Stimulated activated CD4-positive, alpha-beta T cell treated with anti-CD3 and anti-CD28 coated beads, Interleukin-1b, Interleukin-23, amount 100 ng/mL, for 4 hours (primary cell): ENCODE data around the gene KCNQ1.

Source experiments
- DNase-seq, 2 donors: peaks; one replicate each; pipeline ENCODE4 v3.0.0-alpha.2; 2020; ENCODE audit warnings: low read depth in 2 of 2

Gene KCNQ1

DNA sequence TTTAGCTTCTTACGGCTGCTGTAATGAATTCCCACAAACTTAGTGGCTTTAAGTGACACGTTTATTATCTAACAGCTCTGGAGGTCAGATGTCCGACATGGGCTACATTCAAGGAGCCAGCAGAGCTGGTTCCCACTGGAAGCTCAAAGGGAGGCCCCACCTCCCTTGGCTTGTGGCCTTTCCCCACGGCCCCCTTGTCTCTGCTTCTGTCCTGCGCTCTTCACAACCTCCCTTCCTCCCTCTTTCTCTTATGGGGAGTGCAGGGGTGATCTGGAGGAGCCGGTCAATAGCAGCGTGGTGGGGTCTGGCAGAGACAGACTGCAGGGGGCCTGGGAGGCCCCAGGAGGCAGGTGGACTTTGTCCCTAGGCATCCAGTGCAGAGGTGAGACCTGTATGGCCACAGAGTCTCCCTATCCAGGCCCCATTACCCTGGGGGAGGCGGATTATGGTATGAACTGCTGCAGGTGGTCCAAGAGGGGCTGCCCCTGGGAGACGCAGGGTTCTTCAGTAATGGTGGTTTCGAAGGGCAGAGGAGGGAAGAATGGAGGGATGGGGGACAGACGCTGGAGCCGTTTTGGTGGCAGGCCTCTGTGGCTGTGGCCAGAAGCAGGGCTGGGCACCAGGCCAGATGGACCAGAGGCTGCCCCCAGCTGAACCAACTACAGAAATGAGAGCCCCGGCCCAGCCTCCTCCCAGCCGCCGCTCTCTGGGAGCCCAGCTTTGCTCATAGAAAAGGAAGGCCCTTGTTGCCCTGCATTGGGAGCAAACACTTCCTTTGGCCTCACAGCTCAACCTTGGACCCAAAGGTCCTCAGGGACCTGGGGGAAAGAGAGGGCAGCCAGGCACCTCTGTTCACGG lies 285.7 kb downstream of the KCNQ1 start:
- no peak for DNase-seq

DNA sequence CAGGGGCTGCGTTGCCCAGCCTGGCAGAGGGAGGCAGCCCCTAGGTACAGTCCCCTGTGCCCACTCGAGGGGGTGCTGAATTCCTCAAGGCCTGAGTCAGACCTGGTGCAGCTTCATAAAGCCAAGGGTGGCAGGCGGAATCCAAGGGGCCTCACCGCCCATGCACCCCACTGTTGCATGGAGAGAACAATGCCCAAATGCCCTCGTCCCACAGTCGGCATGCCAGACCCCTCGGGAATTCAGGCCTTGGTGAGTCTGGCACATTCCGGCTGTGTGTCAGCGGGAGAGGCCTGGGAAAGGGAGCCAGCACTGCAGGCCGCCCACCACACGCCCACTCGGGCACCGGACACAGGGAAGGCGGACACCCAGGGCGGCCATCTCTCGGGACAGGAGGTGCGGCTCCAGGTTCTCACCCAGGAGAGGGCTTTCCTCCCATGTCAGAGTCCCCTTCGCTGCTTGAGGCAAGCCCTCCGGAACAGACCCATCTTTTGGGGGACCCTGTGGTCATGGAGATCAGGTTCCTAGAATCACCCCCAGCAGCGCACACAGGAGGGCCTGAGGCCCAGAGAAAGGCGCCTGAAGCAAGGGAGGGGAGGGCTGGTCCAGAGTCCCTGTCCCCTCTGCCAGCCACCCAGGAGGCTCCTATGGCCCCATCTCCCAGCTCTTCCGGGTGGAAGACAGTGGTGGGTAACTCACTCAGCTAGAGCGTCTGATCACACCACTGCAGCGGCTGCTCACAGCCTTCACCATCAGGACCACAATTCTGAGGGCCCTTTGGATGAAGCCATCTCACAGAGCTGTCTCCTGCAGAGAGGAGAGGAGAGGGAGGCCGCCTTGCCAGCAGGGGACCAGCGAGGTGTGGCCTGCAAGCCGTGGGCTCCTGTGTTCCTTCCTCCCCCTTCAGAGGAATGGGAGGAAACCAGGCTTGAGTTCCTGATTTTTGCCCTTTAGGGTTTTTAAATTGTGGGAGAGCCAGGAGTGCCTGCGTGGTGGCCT lies 286.6 kb downstream of the KCNQ1 start:
- DNase-seq, result no peak

DNA sequence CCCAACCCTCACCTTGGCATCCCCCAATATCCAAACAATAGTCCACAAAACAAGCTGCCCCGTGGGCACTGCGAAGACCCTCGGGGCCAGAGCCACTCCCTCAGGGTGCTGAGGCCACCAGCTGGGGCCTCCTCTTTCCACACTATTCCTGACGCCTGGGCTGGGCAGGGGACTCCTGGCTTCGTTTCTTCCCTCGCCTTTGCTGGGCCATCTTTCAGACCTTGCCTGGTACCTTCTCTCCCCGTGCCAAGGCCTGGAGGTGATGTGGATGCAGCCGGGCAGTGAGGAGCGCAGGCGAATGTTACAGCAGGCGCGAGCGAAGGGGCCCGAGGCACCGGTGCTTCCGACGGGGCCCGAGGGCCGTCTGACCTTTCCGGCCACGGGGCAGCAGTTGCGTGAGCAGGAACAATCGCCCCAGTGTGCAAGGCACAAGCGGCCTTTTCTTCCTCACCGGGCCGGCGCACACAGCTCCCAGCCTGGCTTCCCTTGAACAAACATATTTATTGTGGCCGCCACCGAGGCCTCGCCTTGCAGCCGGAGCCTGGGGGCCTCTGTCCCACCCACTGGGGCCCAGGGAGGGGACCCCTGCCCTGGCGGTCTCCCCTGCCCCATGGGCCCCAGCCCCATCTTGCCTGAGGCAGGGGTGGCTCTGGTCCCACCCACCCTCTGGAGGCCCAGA lies 287.6 kb downstream of the KCNQ1 start:
- DNase-seq, result no peak

DNA sequence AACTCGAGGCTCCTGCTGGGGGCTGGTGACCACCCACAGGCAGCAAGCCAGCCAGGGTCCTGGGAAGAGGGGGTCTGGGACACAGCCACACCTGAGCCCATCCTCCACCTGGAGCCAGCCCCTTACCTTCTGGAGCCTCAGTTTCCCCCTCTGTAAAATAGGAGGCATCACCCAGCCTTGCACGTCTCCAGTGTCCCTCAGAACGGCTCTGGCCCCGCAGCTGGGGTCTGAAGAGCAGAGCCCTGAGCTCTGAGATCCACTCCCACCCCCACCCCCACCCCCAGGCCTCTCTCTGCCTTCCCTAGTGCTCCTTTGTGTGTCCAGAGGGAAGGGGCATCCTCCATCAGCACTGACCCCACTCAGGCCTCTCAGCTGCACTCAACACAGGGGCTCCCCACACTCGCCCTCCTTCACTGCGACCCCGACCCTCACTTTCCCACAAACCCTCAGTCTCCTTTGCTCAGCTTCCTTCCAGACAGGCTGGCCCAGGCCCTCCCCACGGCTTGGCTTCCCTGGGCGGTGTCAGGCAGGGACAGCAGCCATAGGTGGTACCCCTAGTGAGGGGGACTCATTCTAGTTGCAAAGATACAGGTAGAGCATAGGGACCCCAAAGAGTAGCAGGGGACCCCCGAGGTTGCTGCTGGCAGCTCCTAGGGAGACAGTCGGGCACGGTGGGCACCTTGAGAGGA lies 288.3 kb downstream of the KCNQ1 start:
- DNase-seq, result no peak

DNA sequence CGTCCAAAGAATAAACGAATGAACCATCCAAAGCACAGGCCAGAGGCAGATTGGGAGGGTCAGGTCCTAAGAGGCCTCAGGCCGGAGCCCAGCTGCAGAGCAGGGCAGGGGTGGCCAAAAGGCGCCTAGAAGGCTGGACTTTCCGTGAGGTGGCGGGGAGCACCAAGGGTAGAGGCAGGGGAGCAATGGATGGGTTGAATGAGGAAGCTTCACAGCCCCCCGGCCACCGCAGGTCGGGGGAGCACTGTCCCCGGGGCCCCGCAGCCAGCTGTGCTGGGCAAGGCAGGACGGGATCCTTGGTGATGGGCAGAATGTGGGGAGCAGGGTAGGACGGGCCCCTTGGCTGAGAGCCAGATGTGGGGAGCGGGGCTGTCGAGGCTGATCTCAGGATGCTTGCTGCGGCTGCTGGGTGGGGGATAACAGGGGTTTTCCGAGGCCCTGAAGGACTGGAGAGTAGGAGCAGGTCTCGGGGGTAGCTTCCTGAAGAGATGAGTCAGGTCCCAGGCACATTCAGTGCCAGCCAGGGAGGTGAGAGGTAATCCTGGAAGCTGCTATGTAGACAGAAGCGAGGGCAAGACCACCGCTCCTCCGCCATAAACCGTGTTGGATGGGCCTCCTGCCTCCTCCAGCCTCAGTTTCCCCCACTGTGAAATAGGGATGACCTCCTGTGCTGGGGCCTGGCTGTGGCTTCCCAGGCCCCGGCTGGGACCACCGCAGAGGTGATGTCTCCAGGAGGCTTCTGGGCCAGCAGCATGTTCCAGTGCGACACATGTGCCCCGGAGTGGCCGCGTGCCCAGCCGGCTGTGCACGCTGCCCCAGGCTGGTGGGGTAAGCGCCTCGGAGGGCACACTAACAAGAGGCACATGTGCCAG lies 289.6 kb downstream of the KCNQ1 start:
- no peak for DNase-seq

DNA sequence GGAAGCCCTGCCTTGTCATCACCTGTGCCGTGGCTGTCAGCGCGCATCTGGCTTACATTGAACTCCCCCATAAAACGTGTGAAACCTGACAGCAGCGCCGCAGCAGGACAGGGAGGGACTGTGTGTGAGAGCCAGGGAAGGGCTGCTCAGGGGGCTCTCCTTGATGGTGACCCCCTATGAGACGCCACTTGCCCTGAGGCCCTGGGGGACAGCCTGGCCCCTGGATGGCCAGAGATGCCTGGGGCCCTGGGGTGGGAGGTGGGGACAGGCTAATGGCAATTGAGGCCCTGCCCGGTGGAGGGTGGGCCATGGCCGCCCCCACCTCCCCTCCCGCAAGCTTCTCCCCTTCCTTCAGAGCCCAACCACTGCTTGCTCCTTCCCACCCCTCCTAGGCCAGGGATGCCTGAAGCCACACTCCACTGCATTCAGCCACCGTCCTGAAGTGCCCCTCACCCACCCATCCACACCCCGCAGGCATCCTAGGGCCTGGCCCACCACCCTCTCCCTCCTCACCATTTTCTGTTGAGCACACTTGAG lies 290.3 kb downstream of the KCNQ1 start:
- no peak for DNase-seq

DNA sequence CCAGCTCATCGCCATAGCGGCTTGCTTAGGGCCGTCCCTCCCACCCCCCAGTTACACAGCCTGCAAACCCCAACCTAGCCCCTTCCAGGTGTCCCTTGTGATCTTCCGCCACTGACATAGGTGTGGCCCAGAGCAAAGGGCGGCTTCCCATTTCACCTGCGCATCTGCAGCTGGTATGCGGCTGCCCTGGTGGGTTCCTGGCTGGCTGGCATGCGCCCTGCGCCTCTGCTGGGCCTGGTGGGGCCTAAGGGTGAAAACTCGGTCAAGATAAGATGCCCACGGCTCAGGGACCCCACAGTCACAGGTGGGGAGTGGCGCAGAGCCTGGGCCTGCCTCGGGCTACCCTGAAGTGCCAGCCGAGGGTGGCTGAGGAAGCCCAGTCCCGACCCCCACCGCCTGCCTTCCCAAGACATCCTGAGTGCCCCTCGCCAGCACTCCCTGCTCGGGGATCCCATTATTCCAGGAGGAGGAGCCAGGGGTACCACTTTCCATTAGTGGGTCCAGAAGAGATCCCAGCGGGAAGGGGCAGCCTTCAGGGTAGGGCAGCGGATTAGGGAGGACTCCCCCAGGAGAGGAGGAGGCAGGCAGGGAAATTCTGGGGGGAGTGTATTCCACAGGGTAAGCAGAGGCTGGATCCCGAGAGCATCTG lies 291.9 kb downstream of the KCNQ1 start:
- no peak for DNase-seq

DNA sequence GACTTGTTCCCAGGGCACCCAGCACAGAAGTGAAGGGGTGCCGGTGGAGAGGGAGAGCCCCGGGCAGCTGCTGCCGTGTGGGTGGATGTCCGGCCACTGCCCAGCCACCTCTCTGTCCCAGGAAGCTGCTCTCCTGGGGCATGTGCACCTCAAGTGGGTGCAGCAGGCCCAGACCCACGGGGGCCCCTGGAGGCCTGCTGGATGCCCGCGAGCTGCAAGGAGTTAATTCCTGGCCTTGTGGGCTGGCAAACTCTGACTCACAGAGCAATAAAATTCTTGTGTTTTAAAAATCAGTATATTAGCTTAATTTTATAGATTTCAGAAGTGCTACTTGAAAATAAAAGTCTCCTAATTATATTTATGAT lies 292.4 kb downstream of the KCNQ1 start:
- DNase-seq, result no peak

DNA sequence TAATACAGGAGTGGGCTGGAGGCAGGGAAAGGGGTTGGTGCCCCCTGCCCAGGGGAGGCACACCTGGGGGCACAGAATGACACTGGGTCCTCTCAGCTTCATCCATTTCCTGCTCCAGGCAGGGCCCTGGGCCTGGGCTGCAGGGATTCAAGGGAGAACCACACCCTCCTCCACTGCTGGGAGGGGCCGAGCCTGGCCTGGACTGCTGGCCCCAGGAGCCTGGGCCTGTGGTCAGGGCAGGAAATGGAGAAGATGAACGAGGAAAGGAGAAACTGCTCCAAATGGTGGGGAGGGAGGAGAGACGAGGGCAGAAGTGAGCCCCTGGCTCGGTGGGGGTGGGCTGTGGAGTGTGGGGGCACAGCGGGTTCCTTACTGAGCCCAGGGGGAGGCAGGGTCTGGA lies 293.1 kb downstream of the KCNQ1 start:
- DNase-seq, result no peak

DNA sequence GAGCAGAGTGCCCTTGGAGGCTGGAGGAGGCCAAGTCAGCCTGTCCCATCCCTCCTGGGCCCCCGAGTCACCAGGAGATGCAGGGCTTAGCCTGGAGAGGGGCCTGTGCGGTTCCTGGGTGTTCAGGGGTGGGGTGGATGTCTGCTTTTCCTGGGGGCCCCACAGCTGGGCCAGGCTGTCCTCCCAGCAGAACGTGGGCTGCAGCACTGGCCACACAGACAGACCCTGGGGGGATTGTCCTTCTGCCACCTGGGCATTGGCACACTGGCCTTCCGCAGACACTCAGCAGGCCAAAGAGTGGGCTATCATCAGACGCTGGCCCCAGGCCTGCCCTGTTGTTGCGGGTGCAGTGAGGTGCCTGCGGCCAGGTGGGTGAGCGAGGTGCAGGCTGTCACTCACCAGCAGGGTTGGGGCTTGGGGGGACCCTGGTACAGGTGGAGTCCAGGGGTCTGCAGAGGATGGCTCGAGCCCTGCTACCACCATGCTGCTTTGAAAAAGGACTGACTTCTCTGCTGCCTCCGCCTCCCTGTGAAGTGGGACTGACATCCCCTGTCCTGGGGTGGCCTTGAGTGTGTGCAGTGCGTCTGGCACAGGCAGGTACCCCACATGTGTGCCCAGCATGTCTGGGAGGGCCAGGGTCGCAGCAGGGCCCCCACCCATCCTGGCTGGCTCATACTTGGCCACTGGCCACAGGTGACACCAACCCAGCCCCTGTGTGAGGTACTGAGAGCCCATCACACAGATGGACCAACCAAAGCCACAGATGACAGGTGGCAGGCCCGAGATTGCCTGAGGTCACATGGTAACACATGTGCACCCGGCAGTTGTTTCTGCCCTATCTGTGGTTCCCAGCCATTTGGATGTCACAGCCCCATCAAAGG lies 294.0 kb downstream of the KCNQ1 start:
- no peak for DNase-seq

DNA sequence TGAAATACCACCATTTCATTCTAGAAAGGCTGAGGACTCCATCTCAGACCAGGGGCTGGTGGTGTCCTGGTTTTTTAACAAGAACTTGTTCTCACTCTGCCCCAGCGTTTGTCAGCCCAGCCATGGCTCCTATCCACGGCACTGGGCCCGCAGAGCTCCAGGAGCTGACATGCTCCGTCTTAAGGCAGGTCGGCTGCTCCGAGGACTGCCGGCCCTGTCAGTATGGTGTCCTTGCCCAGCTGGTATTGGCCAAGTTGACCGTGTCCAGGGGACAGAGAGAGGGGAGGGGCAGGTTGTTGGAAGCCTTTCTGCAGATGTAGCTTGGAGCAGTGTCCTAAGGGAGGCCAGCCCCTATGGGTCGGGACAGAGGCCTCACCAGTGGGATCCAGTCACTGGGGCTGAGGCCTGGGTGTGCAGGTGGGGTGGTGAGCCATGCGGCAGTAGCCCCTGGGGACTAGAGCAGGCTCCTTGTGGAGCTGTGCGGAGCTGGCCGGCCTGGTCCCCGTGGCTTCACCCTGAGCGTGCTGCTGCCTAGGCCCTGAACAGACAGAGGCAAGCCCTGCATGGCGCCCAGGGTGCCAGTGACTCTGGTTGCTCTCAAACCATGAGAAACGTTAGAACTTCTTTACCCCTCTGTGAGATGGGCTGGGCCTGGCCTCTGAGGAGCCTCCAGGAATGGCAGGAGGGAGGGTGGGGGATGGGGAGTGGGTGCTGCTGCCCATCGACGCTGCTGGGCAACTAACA lies 294.9 kb downstream of the KCNQ1 start:
- DNase-seq, result no peak

DNA sequence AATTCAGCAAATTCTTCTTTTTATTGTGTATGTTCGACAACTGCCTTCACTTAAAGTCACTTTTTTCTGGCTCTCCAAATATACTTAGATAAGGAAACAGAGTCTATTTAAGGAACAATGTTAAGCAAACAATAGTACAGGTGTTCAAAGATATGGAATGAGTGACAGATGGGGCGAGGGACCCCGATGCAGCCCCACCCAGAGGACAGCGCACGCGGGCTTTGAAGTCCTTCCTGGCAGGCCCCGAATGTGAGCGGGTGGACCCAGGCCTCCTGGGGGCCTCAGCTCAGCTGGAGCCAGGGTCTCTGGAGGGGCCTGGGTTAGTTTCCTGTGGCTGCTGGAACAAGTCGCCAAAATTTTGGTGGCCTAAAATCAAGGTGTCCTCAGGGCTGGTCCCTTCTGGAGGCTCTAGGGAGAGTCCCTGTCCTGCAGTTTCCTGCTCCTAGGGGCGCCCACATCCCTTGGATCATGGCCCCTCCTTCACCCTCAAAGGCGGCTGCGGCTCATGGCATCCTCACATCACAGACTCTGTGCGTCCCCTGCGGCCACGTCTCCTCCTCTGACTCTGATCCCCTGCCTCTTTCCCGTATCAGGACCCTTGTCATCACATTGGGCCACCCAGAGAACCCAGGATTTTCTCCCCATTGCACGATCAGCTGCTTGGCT lies 295.6 kb downstream of the KCNQ1 start:
- DNase-seq, result no peak

DNA sequence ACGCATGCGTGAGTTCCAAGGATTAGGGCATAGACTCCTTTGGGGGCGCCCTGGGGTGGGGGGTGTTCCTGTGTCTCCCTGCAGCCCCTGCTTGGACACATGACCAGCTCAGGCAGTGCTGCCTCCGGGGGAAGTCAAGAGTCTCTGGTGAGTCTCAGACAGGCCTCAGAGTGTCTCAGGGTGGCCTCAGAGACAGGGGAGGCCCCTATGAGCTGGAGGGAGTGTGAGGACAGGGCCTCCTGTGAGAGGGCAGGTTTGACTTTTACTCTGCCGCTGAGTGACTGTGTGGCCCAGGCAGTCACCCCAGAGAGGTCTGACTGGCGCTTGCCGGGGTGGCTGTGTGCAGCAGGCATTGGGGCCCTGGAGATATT lies 296.2 kb downstream of the KCNQ1 start:
- no peak for DNase-seq

DNA sequence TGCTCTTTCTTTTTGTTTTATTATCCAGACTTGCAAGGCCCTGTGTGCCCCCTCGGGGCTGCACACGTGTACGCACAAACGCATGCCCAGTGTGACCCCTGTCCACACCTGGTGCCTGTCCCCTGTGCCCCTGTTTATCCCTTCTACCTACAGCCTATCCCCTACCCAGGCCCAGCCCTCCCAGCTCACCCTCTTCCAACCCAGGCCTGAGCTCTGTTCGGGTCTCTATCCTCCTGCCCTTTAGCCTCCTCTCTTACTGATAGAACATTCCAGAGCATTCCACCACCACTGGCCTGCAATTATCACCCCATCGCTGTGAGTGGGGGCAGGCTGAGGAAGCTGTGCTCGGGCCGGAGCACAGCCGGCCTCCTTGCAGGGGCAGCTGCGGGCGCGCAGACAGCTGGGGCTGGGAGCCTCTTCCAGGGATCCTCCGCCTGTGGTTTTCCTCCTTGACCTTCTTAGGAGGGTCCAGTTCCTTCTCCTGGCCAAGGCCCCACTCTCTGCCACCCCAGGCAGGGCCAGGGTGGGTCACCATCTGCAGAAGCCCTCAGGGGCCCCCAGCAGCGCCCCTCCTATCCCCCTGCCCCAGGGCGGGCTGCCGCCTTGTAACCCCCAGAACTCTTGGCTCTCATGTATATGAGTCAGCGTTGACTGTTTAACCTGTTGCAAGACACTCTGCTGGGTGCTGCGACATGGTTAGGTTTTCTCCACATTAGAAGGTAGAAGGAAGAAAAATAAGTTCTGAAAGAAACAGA lies 296.7 kb downstream of the KCNQ1 start:
- no peak for DNase-seq

DNA sequence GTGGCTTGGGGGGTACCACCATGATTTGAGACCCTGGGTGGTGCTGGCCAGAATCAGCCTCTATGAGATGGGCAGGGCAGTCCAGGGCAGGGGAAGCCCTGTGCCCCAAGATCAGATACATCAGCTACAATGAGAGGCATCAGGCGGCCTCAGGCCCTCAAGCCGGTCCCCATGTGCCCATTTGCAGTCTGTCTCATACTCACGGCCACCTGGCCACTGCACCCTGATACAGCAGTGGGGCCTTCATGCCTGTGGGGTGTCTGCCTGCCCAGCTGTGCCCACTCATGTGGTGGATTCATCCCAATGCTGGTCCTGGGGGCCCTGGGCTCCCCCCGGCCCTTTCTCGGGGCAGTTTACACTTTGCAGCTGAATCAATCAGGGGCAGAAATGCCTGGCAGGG lies 297.4 kb downstream of the KCNQ1 start:
- DNase-seq, result no peak

DNA sequence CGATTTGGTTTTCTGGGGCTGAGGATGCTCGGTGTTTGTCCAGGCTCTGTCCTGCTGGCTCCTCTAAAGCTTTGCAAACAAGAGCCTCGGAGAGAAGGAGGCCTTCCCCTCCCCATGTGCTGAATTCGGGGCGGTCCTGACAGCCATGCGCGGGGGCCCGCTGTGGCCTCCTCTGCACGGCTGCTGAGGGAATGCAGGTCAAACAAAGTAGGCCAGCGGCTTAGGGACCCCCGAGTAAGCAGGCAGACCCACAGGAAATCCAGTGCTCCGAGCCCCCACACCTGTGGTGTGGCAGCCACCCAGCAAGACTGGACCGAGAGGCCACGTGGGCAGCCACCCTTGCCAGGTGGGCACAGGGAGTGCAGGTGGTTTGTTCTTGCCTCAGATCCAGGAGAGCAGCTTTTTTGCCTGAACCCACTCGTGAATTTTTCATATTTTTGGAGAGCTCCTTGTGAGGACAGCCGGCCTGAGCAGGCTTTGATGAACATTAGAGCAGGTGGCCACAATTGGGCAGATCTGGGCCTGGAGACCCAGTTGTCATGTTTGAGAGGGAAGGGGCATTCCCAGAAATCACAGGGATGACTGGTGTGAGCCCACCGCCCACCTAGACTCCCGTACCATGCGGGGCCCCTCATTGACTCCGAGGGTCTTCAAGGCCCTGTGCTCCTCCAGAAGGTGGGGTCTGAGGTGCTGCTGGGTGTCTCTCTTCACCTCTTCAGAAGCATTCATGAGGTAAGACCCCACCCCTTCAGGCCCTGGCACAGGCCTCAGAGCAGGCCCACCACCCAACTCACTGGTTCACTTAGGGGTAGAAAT lies 298.0 kb downstream of the KCNQ1 start:
- DNase-seq, result no peak
